ENCODE measurements around the gene FZD8. TPM values are rescaled to one million over a fixed set of nuclear protein-coding genes. Genes with fewer than 3 reads are reported as not detected.

The FZD8 gene
- total and polyA plus RNA-seq, 2 experiments from 2014 or later = 0.47 to 8.7 TPM

DNA sequence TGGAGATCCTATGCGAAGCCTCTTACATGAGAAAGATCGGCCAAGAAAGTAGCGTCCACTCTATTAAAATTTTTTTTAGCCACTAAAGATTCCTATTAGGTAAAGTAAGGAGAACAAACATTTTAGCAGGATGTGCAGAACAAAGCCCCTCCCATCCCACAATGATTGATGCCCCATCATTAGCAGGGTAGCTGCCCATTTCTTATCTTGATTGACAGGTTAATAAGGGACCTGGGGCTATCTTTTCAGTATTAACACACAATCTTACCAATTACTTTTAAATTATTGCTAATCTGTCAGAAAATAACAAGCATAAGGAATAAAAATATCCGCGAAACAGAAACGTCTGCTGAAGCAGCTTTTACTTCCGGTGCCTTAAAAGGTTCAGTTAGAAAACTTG, 5.1 kb downstream of the FZD8 start (continued):
- TF ChIP-seq, protein P1, sequence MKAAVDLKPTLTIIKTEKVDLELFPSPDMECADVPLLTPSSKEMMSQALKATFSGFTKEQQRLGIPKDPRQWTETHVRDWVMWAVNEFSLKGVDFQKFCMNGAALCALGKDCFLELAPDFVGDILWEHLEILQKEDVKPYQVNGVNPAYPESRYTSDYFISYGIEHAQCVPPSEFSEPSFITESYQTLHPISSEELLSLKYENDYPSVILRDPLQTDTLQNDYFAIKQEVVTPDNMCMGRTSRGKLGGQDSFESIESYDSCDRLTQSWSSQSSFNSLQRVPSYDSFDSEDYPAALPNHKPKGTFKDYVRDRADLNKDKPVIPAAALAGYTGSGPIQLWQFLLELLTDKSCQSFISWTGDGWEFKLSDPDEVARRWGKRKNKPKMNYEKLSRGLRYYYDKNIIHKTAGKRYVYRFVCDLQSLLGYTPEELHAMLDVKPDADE (IDR thresholded peaks at IDR 0.05) = no peak
- TF ChIP-seq, protein P2, sequence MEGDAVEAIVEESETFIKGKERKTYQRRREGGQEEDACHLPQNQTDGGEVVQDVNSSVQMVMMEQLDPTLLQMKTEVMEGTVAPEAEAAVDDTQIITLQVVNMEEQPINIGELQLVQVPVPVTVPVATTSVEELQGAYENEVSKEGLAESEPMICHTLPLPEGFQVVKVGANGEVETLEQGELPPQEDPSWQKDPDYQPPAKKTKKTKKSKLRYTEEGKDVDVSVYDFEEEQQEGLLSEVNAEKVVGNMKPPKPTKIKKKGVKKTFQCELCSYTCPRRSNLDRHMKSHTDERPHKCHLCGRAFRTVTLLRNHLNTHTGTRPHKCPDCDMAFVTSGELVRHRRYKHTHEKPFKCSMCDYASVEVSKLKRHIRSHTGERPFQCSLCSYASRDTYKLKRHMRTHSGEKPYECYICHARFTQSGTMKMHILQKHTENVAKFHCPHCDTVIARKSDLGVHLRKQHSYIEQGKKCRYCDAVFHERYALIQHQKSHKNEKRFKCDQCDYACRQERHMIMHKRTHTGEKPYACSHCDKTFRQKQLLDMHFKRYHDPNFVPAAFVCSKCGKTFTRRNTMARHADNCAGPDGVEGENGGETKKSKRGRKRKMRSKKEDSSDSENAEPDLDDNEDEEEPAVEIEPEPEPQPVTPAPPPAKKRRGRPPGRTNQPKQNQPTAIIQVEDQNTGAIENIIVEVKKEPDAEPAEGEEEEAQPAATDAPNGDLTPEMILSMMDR (conservative IDR thresholded peaks at IDR 0.05; ENCODE audit: low read depth in 2 of 2) = no peak
- TF ChIP-seq, protein P3, sequence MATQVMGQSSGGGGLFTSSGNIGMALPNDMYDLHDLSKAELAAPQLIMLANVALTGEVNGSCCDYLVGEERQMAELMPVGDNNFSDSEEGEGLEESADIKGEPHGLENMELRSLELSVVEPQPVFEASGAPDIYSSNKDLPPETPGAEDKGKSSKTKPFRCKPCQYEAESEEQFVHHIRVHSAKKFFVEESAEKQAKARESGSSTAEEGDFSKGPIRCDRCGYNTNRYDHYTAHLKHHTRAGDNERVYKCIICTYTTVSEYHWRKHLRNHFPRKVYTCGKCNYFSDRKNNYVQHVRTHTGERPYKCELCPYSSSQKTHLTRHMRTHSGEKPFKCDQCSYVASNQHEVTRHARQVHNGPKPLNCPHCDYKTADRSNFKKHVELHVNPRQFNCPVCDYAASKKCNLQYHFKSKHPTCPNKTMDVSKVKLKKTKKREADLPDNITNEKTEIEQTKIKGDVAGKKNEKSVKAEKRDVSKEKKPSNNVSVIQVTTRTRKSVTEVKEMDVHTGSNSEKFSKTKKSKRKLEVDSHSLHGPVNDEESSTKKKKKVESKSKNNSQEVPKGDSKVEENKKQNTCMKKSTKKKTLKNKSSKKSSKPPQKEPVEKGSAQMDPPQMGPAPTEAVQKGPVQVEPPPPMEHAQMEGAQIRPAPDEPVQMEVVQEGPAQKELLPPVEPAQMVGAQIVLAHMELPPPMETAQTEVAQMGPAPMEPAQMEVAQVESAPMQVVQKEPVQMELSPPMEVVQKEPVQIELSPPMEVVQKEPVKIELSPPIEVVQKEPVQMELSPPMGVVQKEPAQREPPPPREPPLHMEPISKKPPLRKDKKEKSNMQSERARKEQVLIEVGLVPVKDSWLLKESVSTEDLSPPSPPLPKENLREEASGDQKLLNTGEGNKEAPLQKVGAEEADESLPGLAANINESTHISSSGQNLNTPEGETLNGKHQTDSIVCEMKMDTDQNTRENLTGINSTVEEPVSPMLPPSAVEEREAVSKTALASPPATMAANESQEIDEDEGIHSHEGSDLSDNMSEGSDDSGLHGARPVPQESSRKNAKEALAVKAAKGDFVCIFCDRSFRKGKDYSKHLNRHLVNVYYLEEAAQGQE (IDR thresholded peaks at IDR 0.05; ENCODE audit: unreplicated experiment) = no peak

DNA sequence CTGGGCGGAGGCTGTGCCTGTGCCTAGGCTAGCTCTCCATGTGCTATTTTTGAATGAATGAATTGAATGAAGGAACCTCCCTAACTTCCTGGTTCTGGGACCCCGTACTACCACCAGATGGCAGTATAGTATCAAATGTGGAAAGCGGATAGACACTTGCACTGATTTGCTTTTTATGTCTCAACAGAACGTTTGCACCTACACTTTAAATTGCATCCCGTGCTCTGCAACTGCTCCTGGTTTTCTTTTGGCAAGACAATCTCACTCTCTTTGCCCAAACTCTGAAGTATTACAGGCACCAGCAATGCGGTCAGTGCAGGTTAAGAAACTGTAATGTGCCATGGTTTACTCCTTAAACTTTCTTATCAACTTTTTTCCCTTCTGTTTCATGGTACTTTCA, 6.5 kb downstream of the FZD8 start:
- Mint-ChIP-seq H3K4me1 (peaks cover 40% of the 10 kb centered on the region), H3K27me3 (ENCODE audit: insufficient read depth, low read depth, poor library complexity) (peaks cover 10% of the 10 kb centered on the region), H3K9me3 (peaks cover 4% of the 10 kb centered on the region), H3K4me3 (no peak overlapping the region), H3K27ac (no peak overlapping the region), H3K36me3 (ENCODE audit: low read depth) (peaks cover 3% of the 10 kb centered on the region; the same call in 2 of the 3 replicates)
- Histone ChIP-seq H3K4me2 (no peak overlapping the region), H3K4me3 (no peak overlapping the region), H3K27ac (ENCODE audit: low read depth) (no peak overlapping the region), H4K20me1 (replicated peaks; ENCODE audit: insufficient read depth) (no peaks in the 10 kb centered on the region), H3F3A (replicated peaks; ENCODE audit: low read depth) (0 out of 2 replicates have a peak, but pooled peaks cover 5% of the 10 kb centered on the region), H3K79me2 (replicated peaks; ENCODE audit: insufficient read depth) (no peaks in the 10 kb centered on the region), H3K9me2 (ENCODE audit: insufficient read depth) (no peaks in the 10 kb centered on the region), H3K27me3 (ENCODE audit: insufficient read depth) (peaks cover 30% of the 10 kb centered on the region), H3K4me1 (ENCODE audit: insufficient read depth) (peaks cover 25% of the 10 kb centered on the region), H3K36me3 (ENCODE audit: insufficient read depth) (no peaks in the 10 kb centered on the region), H2AFZ (no peak overlapping the region)
- DNase-seq (ENCODE audit: low spot score) = peak; percentile 86
- ATAC-seq = peak; percentile 4; the same call in 2 of the 3 replicates
- TF ChIP-seq, protein P2 (conservative IDR thresholded peaks at IDR 0.05; ENCODE audit: low read depth in 2 of 2) = peak; percentile 89 to 95
- TF ChIP-seq CREB1 (CRISPR knock-in tag; IDR thresholded peaks at IDR 0.05; ENCODE audit: low read depth) = no peak
- TF ChIP-seq, protein P1 (IDR thresholded peaks at IDR 0.05) = no peak
- no peak for TF ChIP-seq EZH2phosphoT487 (IDR thresholded peaks at IDR 0.05; ENCODE audit: unreplicated experiment)
- no peak for TF ChIP-seq ZNF114 (CRISPR knock-in tag; IDR thresholded peaks at IDR 0.05)
- TF ChIP-seq JUNB (IDR thresholded peaks at IDR 0.05; ENCODE audit: unreplicated experiment) = no peak
- TF ChIP-seq, protein P3 (IDR thresholded peaks at IDR 0.05; ENCODE audit: unreplicated experiment) = no peak
- TF ChIP-seq ZNF331 (CRISPR knock-in tag; IDR thresholded peaks at IDR 0.05; ENCODE audit: low read depth) = peak; percentile 24; the same call in 1 of the 2 replicates

Measured in GM23338 (cell line).